HEK293 (cell line): ENCODE results near the gene MAP2.

ENCODE experiments used
- CTCF ChIA-PET: fragments of 350-600 bp; formaldehyde crosslinking; extraction: SDS; loops from one replicate; lab custom pipeline; 2021; ENCODE audit warnings: antibody characterized with exemption; lab: Yijun Ruan, JAX
- POLR2A ChIA-PET: fragments of 300-600 bp; formaldehyde crosslinking; extraction: SDS; loops from one replicate; lab custom pipeline; 2020; ENCODE audit warnings: antibody characterized with exemption, inconsistent platforms; lab: Yijun Ruan, JAX
- H3K27ac ChIP-seq: fragments of 200-500 bp; sonication (Bioruptor generic); 2 replicates; pipeline ENCODE4 v1.5.1; 2014; ENCODE audit warnings: low read depth, low read length, control low read depth, inconsistent platforms; ENCODE audit errors: extremely low read depth
- H3K36me3 ChIP-seq, 2 experiments: fragments of 200-500 bp in 1 of 2; sonication (Bioruptor generic) in 1 of 2; 1 replicate in 1 of 2; 2 replicates in 1 of 2; pipeline ENCODE4 v1.5.1; 2014 to 2017; ENCODE audit warnings: inconsistent platforms in 2 of 2, low read length in 2 of 2; ENCODE audit not compliant: control insufficient read depth in 2 of 2, insufficient read depth in 1 of 2
- H3K4me1 ChIP-seq: fragments of 200-500 bp; sonication (Bioruptor generic); 2 replicates; pipeline ENCODE4 v1.5.1; 2014; ENCODE audit warnings: mild to moderate bottlenecking, low read length, inconsistent platforms; ENCODE audit not compliant: control insufficient read depth, insufficient read depth
- H3K4me3 ChIP-seq: 2 replicates; pipeline ENCODE4 v1.5.1; 2011; ENCODE audit warnings: low read depth, mild to moderate bottlenecking, control low read depth, low read length, moderate library complexity
- H3K9me3 ChIP-seq: fragments of 200-500 bp; sonication (Bioruptor generic); 2 replicates; pipeline ENCODE4 v1.5.1; 2014; ENCODE audit warnings: low read depth, low read length, inconsistent platforms; ENCODE audit not compliant: control insufficient read depth, insufficient read depth
- BCL11B ChIP-seq: fragments of 450-650 bp; formaldehyde crosslinking; IDR thresholded peaks from 2 replicates; pipeline ENCODE4 v1.5.1; 2016; ENCODE audit warnings: low read depth, missing biosample characterization, missing genetic modification characterization
- OSR2 ChIP-seq: fragments of 450-650 bp; formaldehyde crosslinking; IDR thresholded peaks from 2 replicates; pipeline ENCODE4 v1.5.1; 2016; ENCODE audit warnings: missing biosample characterization, missing genetic modification characterization
- SALL2 ChIP-seq: fragments of 450-650 bp; formaldehyde crosslinking; IDR thresholded peaks from 2 replicates; pipeline ENCODE4 v1.5.0; 2017; ENCODE audit warnings: missing biosample characterization, mild to moderate bottlenecking, missing genetic modification characterization, borderline replicate concordance
- SETDB1 ChIP-seq: IDR thresholded peaks from one replicate; pipeline ENCODE4 v1.6.1; 2017; ENCODE audit warnings: mild to moderate bottlenecking, low read length, moderate library complexity, mixed read lengths; ENCODE audit not compliant: insufficient read length
- ZNF132 ChIP-seq: fragments of 450-650 bp; formaldehyde crosslinking; IDR thresholded peaks from 2 replicates; pipeline ENCODE4 v1.5.1; 2017; ENCODE audit warnings: missing biosample characterization, missing genetic modification characterization, borderline replicate concordance
- ZNF138 ChIP-seq: fragments of 450-650 bp; formaldehyde crosslinking; IDR thresholded peaks from 2 replicates; pipeline ENCODE4 v1.5.1; 2016; ENCODE audit warnings: missing biosample characterization, missing genetic modification characterization, borderline replicate concordance
- ZNF184 ChIP-seq: fragments of 450-650 bp; IDR thresholded peaks from 2 replicates; pipeline ENCODE4 v1.5.1; 2018; ENCODE audit warnings: missing biosample characterization, mild to moderate bottlenecking, missing genetic modification characterization
- ZNF202 ChIP-seq: fragments of 450-650 bp; formaldehyde crosslinking; IDR thresholded peaks from 2 replicates; pipeline ENCODE4 v1.5.1; 2016; ENCODE audit warnings: missing biosample characterization, missing genetic modification characterization, borderline replicate concordance
- ZNF211 ChIP-seq: fragments of 450-650 bp; formaldehyde crosslinking; IDR thresholded peaks from 2 replicates; pipeline ENCODE4 v1.5.1; 2016; ENCODE audit warnings: low read depth, missing biosample characterization, missing genetic modification characterization
- ZNF214 ChIP-seq: fragments of 450-650 bp; formaldehyde crosslinking; IDR thresholded peaks from 2 replicates; pipeline ENCODE4 v1.5.1; 2017; ENCODE audit warnings: missing biosample characterization, mild to moderate bottlenecking, missing genetic modification characterization, borderline replicate concordance
- ZNF221 ChIP-seq: fragments of 450-650 bp; formaldehyde crosslinking; IDR thresholded peaks from 2 replicates; pipeline ENCODE4 v1.5.1; 2017; ENCODE audit warnings: missing biosample characterization, missing genetic modification characterization, borderline replicate concordance
- ZNF311 ChIP-seq: fragments of 450-650 bp; formaldehyde crosslinking; IDR thresholded peaks from 2 replicates; pipeline ENCODE4 v1.5.1; 2017; ENCODE audit warnings: missing biosample characterization, missing genetic modification characterization, borderline replicate concordance
- ZNF341 ChIP-seq: fragments of 450-650 bp; formaldehyde crosslinking; IDR thresholded peaks from 2 replicates; pipeline ENCODE4; 2016; ENCODE audit warnings: low read depth, missing biosample characterization, missing genetic modification characterization
- ZNF354C ChIP-seq: fragments of 450-650 bp; formaldehyde crosslinking; IDR thresholded peaks from 2 replicates; pipeline ENCODE4 v1.5.1; 2016; ENCODE audit warnings: missing biosample characterization, missing genetic modification characterization, low read depth, borderline replicate concordance
- ZNF366 ChIP-seq: fragments of 450-650 bp; formaldehyde crosslinking; conservative IDR thresholded peaks from 2 replicates; pipeline ENCODE4 v1.5.1; 2016; ENCODE audit warnings: missing biosample characterization, missing genetic modification characterization
- ZNF37A ChIP-seq: fragments of 450-650 bp; IDR thresholded peaks from 2 replicates; pipeline ENCODE4 v1.5.1; 2018; ENCODE audit warnings: missing biosample characterization, missing genetic modification characterization
- ZNF391 ChIP-seq: fragments of 450-650 bp; formaldehyde crosslinking; IDR thresholded peaks from 2 replicates; pipeline ENCODE4 v1.5.1; 2016; ENCODE audit warnings: low read depth, missing biosample characterization, missing genetic modification characterization, borderline replicate concordance
- ZNF404 ChIP-seq: fragments of 450-650 bp; formaldehyde crosslinking; IDR thresholded peaks from 2 replicates; pipeline ENCODE4 v1.5.1; 2017; ENCODE audit warnings: missing biosample characterization, missing genetic modification characterization
- ZNF48 ChIP-seq: fragments of 450-650 bp; formaldehyde crosslinking; IDR thresholded peaks from 2 replicates; pipeline ENCODE4 v1.5.1; 2016; ENCODE audit warnings: missing biosample characterization, missing genetic modification characterization
- ZNF560 ChIP-seq: fragments of 450-650 bp; formaldehyde crosslinking; IDR thresholded peaks from 2 replicates; pipeline ENCODE4 v1.5.1; 2017; ENCODE audit warnings: missing biosample characterization, missing genetic modification characterization, borderline replicate concordance
- ZNF585B ChIP-seq: fragments of 450-650 bp; formaldehyde crosslinking; IDR thresholded peaks from 2 replicates; pipeline ENCODE4 v1.5.1; 2016; ENCODE audit warnings: missing biosample characterization, missing genetic modification characterization
- ZNF658 ChIP-seq: fragments of 450-650 bp; formaldehyde crosslinking; IDR thresholded peaks from 2 replicates; pipeline ENCODE4; 2016; ENCODE audit warnings: missing biosample characterization, missing genetic modification characterization
- ZNF670 ChIP-seq: fragments of 450-650 bp; formaldehyde crosslinking; IDR thresholded peaks from 2 replicates; pipeline ENCODE4 v1.5.1; 2016; ENCODE audit warnings: missing biosample characterization, missing genetic modification characterization, low read depth
- ZNF830 ChIP-seq: fragments of 450-650 bp; IDR thresholded peaks from 2 replicates; pipeline ENCODE4 v1.5.0; 2018; ENCODE audit warnings: missing biosample characterization, missing genetic modification characterization, low read depth, mild to moderate bottlenecking, moderate library complexity
- ZSCAN16 ChIP-seq: fragments of 450-650 bp; formaldehyde crosslinking; IDR thresholded peaks from 2 replicates; pipeline ENCODE4 v1.5.1; 2016; ENCODE audit warnings: missing biosample characterization, missing genetic modification characterization
- TF ChIP-seq, protein P1 (sequence below): fragments of 450-650 bp; formaldehyde crosslinking; IDR thresholded peaks from 2 replicates; pipeline ENCODE4 v1.5.1; 2016; ENCODE audit warnings: missing biosample characterization, missing genetic modification characterization
- TF ChIP-seq, protein P2 (sequence below): fragments of 450-650 bp; formaldehyde crosslinking; IDR thresholded peaks from 2 replicates; pipeline ENCODE4 v1.5.1; 2016; ENCODE audit warnings: missing biosample characterization, missing genetic modification characterization
- TF ChIP-seq, protein P3 (sequence below): fragments of 450-650 bp; formaldehyde crosslinking; IDR thresholded peaks from 2 replicates; pipeline ENCODE4 v1.5.1; 2016; ENCODE audit warnings: missing biosample characterization, missing genetic modification characterization

Gene MAP2

DNA sequence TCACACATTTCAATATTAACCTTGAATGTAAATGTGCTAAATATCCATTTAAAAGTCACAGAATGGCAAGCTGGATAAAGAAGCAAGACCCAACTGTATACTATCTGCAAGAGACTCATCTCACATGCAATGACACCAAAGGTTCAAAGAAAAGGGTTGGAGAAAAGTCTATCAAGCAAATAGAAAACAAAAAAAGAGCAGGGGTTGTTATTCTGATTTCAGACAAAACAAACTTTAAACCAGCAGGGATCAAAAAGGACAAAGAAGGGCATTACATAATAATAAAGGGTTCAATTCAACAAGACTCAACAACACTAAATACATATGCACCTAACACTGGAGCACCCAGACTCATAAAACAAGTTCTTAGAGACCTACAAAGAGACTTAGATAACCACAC, 333.3 kb downstream of the MAP2 start:
- H3K9me3 ChIP-seq = no peaks in the 10 kb centered on the region
- no peaks in the 10 kb centered on the region for H3K4me1 ChIP-seq
- POLR2A ChIA-PET = no interaction called here
- no peak overlapping the region for H3K27ac ChIP-seq
- CTCF ChIA-PET = no interaction called here
- H3K4me3 ChIP-seq = no peak overlapping the region
- TF ChIP-seq ZNF404 (no peak), ZNF366 (tag by site-specific recombination) (no peak), ZNF211 (tag by site-specific recombination) (no peak), ZNF391 (tag by site-specific recombination) (no peak), ZNF48 (tag by site-specific recombination) (no peak), BCL11B (tag by site-specific recombination) (no peak), SETDB1 (no peak), ZNF37A (tag by site-specific recombination) (no peak), ZNF138 (tag by site-specific recombination) (no peak), ZSCAN16 (tag by site-specific recombination) (no peak), ZNF670 (tag by site-specific recombination) (no peak), ZNF585B (tag by site-specific recombination) (no peak), ZNF202 (tag by site-specific recombination) (no peak), ZNF311 (tag by site-specific recombination) (no peak)
- TF ChIP-seq, protein P1, sequence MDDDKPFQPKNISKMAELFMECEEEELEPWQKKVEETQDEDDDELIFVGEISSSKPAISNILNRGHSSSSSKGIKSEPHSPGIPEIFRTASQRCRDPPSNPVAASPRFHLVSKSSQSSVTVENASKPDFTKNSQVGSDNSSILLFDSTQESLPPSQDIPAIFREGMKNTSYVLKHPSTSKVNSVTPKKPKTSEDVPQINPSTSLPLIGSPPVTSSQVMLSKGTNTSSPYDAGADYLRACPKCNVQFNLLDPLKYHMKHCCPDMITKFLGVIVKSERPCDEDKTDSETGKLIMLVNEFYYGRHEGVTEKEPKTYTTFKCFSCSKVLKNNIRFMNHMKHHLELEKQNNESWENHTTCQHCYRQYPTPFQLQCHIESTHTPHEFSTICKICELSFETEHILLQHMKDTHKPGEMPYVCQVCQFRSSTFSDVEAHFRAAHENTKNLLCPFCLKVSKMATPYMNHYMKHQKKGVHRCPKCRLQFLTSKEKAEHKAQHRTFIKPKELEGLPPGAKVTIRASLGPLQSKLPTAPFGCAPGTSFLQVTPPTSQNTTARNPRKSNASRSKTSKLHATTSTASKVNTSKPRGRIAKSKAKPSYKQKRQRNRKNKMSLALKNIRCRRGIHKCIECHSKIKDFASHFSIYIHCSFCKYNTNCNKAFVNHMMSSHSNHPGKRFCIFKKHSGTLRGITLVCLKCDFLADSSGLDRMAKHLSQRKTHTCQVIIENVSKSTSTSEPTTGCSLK (tag by site-specific recombination) = no peak
- TF ChIP-seq, protein P2, sequence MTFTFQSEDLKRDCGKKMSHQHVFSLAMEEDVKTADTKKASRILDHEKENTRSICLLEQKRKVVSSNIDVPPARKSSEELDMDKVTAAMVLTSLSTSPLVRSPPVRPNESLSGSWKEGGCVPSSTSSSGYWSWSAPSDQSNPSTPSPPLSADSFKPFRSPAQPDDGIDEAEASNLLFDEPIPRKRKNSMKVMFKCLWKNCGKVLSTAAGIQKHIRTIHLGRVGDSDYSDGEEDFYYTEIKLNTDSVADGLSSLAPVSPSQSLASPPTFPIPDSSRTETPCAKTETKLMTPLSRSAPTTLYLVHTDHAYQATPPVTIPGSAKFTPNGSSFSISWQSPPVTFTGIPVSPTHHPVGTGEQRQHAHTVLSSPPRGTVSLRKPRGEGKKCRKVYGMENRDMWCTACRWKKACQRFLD (tag by site-specific recombination) = no peak
- TF ChIP-seq, protein P3, sequence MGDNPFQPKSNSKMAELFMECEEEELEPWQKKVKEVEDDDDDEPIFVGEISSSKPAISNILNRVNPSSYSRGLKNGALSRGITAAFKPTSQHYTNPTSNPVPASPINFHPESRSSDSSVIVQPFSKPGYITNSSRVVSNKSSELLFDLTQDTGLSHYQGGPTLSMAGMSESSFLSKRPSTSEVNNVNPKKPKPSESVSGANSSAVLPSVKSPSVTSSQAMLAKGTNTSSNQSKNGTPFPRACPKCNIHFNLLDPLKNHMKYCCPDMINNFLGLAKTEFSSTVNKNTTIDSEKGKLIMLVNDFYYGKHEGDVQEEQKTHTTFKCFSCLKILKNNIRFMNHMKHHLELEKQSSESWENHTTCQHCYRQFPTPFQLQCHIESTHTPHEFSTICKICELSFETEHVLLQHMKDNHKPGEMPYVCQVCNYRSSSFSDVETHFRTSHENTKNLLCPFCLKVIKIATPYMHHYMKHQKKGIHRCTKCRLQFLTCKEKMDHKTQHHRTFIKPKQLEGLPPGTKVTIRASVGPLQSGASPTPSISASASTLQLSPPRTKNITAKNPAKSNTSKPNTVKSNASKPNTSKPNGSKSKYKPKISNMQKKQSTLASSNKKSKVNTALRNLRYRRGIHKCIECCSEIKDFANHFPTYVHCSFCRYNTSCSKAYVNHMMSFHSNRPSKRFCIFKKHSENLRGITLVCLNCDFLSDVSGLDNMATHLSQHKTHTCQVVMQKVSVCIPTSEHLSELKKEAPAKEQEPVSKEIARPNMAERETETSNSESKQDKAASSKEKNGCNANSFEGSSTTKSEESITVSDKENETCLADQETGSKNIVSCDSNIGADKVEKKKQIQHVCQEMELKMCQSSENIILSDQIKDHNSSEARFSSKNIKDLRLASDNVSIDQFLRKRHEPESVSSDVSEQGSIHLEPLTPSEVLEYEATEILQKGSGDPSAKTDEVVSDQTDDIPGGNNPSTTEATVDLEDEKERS (tag by site-specific recombination) = no peak
- H3K36me3 ChIP-seq = no peaks in the 10 kb centered on the region

DNA sequence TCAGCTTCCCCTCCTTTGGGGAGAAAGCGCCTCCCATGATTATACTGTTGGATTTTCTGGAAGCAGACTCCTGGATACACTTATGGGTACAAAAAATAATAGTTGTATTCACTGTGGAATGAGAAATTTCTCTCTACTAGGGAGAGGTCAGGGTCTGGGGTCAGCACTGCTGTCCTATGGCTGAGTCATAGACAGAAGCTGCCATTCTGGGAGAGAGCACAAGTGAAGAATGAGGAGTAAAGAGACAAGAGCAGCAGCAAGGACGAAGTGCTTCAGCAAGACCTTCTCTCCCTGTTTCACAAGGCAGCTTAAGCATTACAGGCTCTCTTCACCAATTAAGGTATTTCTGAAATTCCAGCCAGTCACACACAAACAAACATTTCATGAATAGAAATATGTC, 337.7 kb downstream of the MAP2 start:
- ChIA-PET CTCF (no interaction called here), POLR2A (no interaction called here)
- Histone ChIP-seq H3K27ac (no peak overlapping the region), H3K36me3 (no peaks in the 10 kb centered on the region), H3K9me3 (no peaks in the 10 kb centered on the region), H3K4me1 (no peaks in the 10 kb centered on the region), H3K4me3 (no peak overlapping the region)
- TF ChIP-seq ZNF341 (tag by site-specific recombination) = no peak
- TF ChIP-seq ZNF221 (tag by site-specific recombination) = no peak
- TF ChIP-seq ZNF354C = no peak
- TF ChIP-seq, protein P1 (tag by site-specific recombination) = no peak
- no peak for TF ChIP-seq BCL11B (tag by site-specific recombination)
- TF ChIP-seq ZNF132 (tag by site-specific recombination) = no peak
- no peak for TF ChIP-seq ZNF214 (tag by site-specific recombination)
- TF ChIP-seq SALL2 (tag by site-specific recombination) = no peak
- no peak for TF ChIP-seq ZNF658
- TF ChIP-seq ZNF391 (tag by site-specific recombination) = no peak
- TF ChIP-seq ZNF184 = no peak
- TF ChIP-seq OSR2 (tag by site-specific recombination) = no peak
- no peak for TF ChIP-seq ZNF830 (tag by site-specific recombination)
- no peak for TF ChIP-seq ZNF560
